ENCODE measurements around the gene MUSK. TPM values are rescaled to one million over a fixed set of nuclear protein-coding genes. Genes with fewer than 3 reads are reported as not detected.

Gene MUSK
- total and polyA plus RNA-seq, 2 of the 8 experiments (the other 6 are each of a cell fraction or from before 2014, with no cell fraction given) = not detected

GRCh38 chr9:110729641-110730040 is 61.0 kb downstream of the MUSK start:
- peaks cover 0 to 8% (median 1%) of the 10 kb centered on the region in 4 experiments; a peak in 2 of 7 replicates for H3K4me1 ChIP-seq (replicated peaks in 1 of 4; ENCODE audit: control insufficient read depth in 3 of 4, insufficient read depth in 4 of 4, low read length in 3 of 4)
- FAIRE-seq = no peak

More at GRCh38 chr9:110729641-110730040, 61.0 kb downstream of the MUSK start:
- H4K8ac ChIP-seq (ENCODE audit: extremely low read depth, insufficient read depth, low read length) = no peak overlapping the region
- no peak overlapping the region for H3K56ac ChIP-seq (replicated peaks; ENCODE audit: insufficient read length, low read depth, low read length)
- no peak overlapping the region for H2BK120ac ChIP-seq (replicated peaks; ENCODE audit: low read depth, low read length)
- no peaks in the 10 kb centered on the region for H3K79me1 ChIP-seq (ENCODE audit: low read depth, low read length)
- no peak overlapping the region for H2BK12ac ChIP-seq (ENCODE audit: low read depth, low read length)
- TF ChIP-seq POLR2A (IDR thresholded peaks at IDR 0.05; ENCODE audit: control extremely low read depth in 1 of 2, low read depth in 2 of 2, low read length in 2 of 2) (no peak), ASH2L (IDR thresholded peaks at IDR 0.05; ENCODE audit: low read length) (no peak), SIRT6 (IDR thresholded peaks at IDR 0.05; ENCODE audit: low read length) (no peak), GTF2F1 (IDR thresholded peaks at IDR 0.05; ENCODE audit: borderline replicate concordance, low read depth, low read length) (no peak), BCL11A (IDR thresholded peaks at IDR 0.05; ENCODE audit: low read depth in 2 of 2, low read length in 2 of 2) (no peak), TAF7 (optimal IDR thresholded peaks at IDR 0.05; ENCODE audit: borderline replicate concordance, low read depth, low read length) (no peak)
- H3K9me3 ChIP-seq (ENCODE audit: insufficient read depth in 2 of 2, low read depth in 1 of 2, low read length in 1 of 2) = no peaks in the 10 kb centered on the region
- H2AK5ac ChIP-seq (ENCODE audit: low read depth, low read length) = no peak overlapping the region
- H4K91ac ChIP-seq (replicated peaks; ENCODE audit: insufficient read length, low read length) = no peak overlapping the region
- no peak overlapping the region for H3K23ac ChIP-seq (ENCODE audit: insufficient read length)
- H4K20me1 ChIP-seq (replicated peaks in 1 of 2; ENCODE audit: control insufficient read depth in 1 of 2, insufficient read depth in 2 of 2, low read length in 2 of 2) = no peaks in the 10 kb centered on the region
- H2BK15ac ChIP-seq (ENCODE audit: low read length) = no peak overlapping the region
- no peak overlapping the region for H3K14ac ChIP-seq (ENCODE audit: insufficient read length)
- H3K4ac ChIP-seq (replicated peaks; ENCODE audit: insufficient read length, low read depth, low read length) = no peak overlapping the region
- no peak overlapping the region for H3K27ac ChIP-seq (ENCODE audit: low read depth, low read length)
- no peak overlapping the region for H3K9ac ChIP-seq (replicated peaks in 1 of 4; ENCODE audit: extremely low read depth in 1 of 4, low read depth in 3 of 4, low read length in 3 of 4)
- no peak overlapping the region for H4K5ac ChIP-seq (ENCODE audit: insufficient read length, low read depth, low read length)
- no peak overlapping the region for H3K18ac ChIP-seq (ENCODE audit: extremely low read depth, low read length)
- CTCF ChIA-PET (ENCODE audit: partially characterized antibody) = no interaction called here
- no peaks in the 10 kb centered on the region for H3K36me3 ChIP-seq (ENCODE audit: control insufficient read depth in 2 of 4, insufficient read depth in 4 of 4, low read length in 3 of 4)
- H3K4me3 ChIP-seq (ENCODE audit: extremely low read depth in 1 of 4, insufficient read depth in 2 of 4, low read depth in 3 of 4, low read length in 4 of 4) = no peak overlapping the region
- no peak for DNase-seq (ENCODE audit: low read depth in 1 of 2, low spot score in 2 of 2)
- no peak overlapping the region for H2BK20ac ChIP-seq (ENCODE audit: low read length)
- H3K79me2 ChIP-seq (ENCODE audit: control insufficient read depth in 1 of 2, insufficient read depth in 2 of 2, low read length in 2 of 2) = no peaks in the 10 kb centered on the region
- no peak overlapping the region for H3K4me2 ChIP-seq (ENCODE audit: insufficient read depth in 1 of 2, low read depth in 2 of 2, low read length in 2 of 2)
- POLR2A ChIA-PET (ENCODE audit: partially characterized antibody) = no interaction called here
- no peak overlapping the region for H2BK5ac ChIP-seq (ENCODE audit: low read depth, low read length)
- H2AFZ ChIP-seq (ENCODE audit: low read length) = no peak overlapping the region
- H3K27me3 ChIP-seq (replicated peaks in 1 of 4; ENCODE audit: control insufficient read depth in 3 of 4, extremely low read depth in 1 of 4, insufficient read depth in 3 of 4, low read length in 3 of 4) = no peaks in the 10 kb centered on the region
- no peaks in the 10 kb centered on the region; the same call in 1 of the 2 replicates for H3K23me2 ChIP-seq (ENCODE audit: low read depth, low read length)
